Stomach smooth muscle (tissue), 2 donors: Measurements from ENCODE around the gene EFCAB13.
A peak's percentile ranks its signal among the peaks of the same experiment; 100 is the strongest.

Experiments
- H3K27ac ChIP-seq: one replicate; pipeline ENCODE4 v1.7.0; 2013; ENCODE audit warnings: mild to moderate bottlenecking, low read length, inconsistent platforms
- H3K27me3 ChIP-seq, 2 donors: one replicate each; pipeline ENCODE4 v1.7.0; 2013; ENCODE audit warnings: low read length in 2 of 2; ENCODE audit not compliant: insufficient read depth in 2 of 2, control insufficient read depth in 1 of 2
- H3K36me3 ChIP-seq, 2 donors: one replicate each; pipeline ENCODE4 v1.7.0; 2013; ENCODE audit warnings: low read length in 2 of 2; ENCODE audit not compliant: control insufficient read depth in 2 of 2, insufficient read depth in 2 of 2
- H3K4me1 ChIP-seq: one replicate; pipeline ENCODE4 v1.7.0; 2013; ENCODE audit warnings: low read length; ENCODE audit not compliant: control insufficient read depth, insufficient read depth
- H3K4me3 ChIP-seq, 2 donors: one replicate each; pipeline ENCODE4 v1.7.0; 2013; ENCODE audit warnings: low read length in 2 of 2
- H3K9ac ChIP-seq, 2 donors: one replicate each; pipeline ENCODE4 v1.7.0; 2013; ENCODE audit warnings: low read length in 2 of 2, mild to moderate bottlenecking in 1 of 2
- H3K9me3 ChIP-seq, 2 donors: one replicate each; pipeline ENCODE4 v1.7.0; 2013; ENCODE audit warnings: low read length in 2 of 2; ENCODE audit not compliant: control insufficient read depth in 2 of 2
- donor health status: healthy.
- donor health status: Pancreatic carcinoma.

Gene EFCAB13

GRCh38 chr17:47323382-47324223 is at the start of gene EFCAB13:
EFCAB13 (plus strand) TSS chr17:47323955; CDS start chr17:47328354, 4,399 bp downstream.
- no peaks in the 10 kb centered on the region for H3K4me1 ChIP-seq
- H3K27ac ChIP-seq, result peak within 1 kb of the TSS; percentile 64
- H3K4me3 ChIP-seq, result peak within 1 kb of the TSS; percentile 78 to 84
- H3K9ac ChIP-seq, result peak within 1 kb of the TSS; percentile 79 to 90
- no peaks in the 10 kb centered on the region for H3K27me3 ChIP-seq
- no peaks in the 10 kb centered on the region for H3K36me3 ChIP-seq
- H3K9me3 ChIP-seq, result no peaks in the 10 kb centered on the region

- Histone ChIP-seq H3K4me1 (peaks cover 59% of the 10 kb centered on the region), H3K36me3 (no peaks in the 10 kb centered on the region), H3K4me3 (no peak overlapping the region), H3K27ac (peak overlapping the region; percentile 98), H3K27me3 (no peaks in the 10 kb centered on the region), H3K9ac (peak overlapping the region; percentile 73 to 80), H3K9me3 (no peaks in the 10 kb centered on the region)
These were observed 49.3 kb upstream of the EFCAB13 start for GRCh38 chr17:47274319-47275069.

- Histone ChIP-seq H3K9me3 (no peaks in the 10 kb centered on the region), H3K27me3 (no peaks in the 10 kb centered on the region), H3K36me3 (no peaks in the 10 kb centered on the region), H3K4me3 (peak overlapping the region in 1 of 2 donors; percentile 52), H3K4me1 (peaks cover 67% of the 10 kb centered on the region), H3K9ac (peak overlapping the region; percentile 73 to 80), H3K27ac (peak overlapping the region; percentile 98)
These were observed 48.3 kb upstream of the EFCAB13 start for GRCh38 chr17:47275245-47275984.

GRCh38 chr17:47276444-47276843 is 47.3 kb upstream of the EFCAB13 start:
- H3K27ac ChIP-seq, result peak overlapping the region; percentile 98
- no peaks in the 10 kb centered on the region for H3K36me3 ChIP-seq
- no peaks in the 10 kb centered on the region for H3K27me3 ChIP-seq
- peaks cover 68% of the 10 kb centered on the region for H3K4me1 ChIP-seq
- no peaks in the 10 kb centered on the region for H3K9me3 ChIP-seq
- H3K9ac ChIP-seq, result peak overlapping the region; percentile 68 to 73
- H3K4me3 ChIP-seq, result no peak overlapping the region

- Histone ChIP-seq H3K27ac (peak overlapping the region; percentile 98), H3K27me3 (no peaks in the 10 kb centered on the region), H3K4me1 (peaks cover 68% of the 10 kb centered on the region), H3K9ac (peak overlapping the region; percentile 46 to 68), H3K9me3 (no peaks in the 10 kb centered on the region), H3K4me3 (peak overlapping the region; percentile 9 to 29), H3K36me3 (no peaks in the 10 kb centered on the region)
These were observed 46.9 kb upstream of the EFCAB13 start for GRCh38 chr17:47276868-47277267.

GRCh38 chr17:47277921-47278320 is 45.8 kb upstream of the EFCAB13 start:
- Histone ChIP-seq H3K4me3 (no peak overlapping the region), H3K9ac (no peak overlapping the region), H3K9me3 (no peaks in the 10 kb centered on the region), H3K36me3 (no peaks in the 10 kb centered on the region), H3K27me3 (no peaks in the 10 kb centered on the region), H3K4me1 (peaks cover 68% of the 10 kb centered on the region), H3K27ac (peak overlapping the region; percentile 98)

- Histone ChIP-seq H3K4me1 (peaks cover 65% of the 10 kb centered on the region), H3K9ac (peak overlapping the region in 1 of 2 donors; percentile 41), H3K36me3 (no peaks in the 10 kb centered on the region), H3K9me3 (no peaks in the 10 kb centered on the region), H3K27me3 (no peaks in the 10 kb centered on the region), H3K27ac (peak overlapping the region; percentile 98), H3K4me3 (no peak overlapping the region)
These were observed 45.2 kb upstream of the EFCAB13 start for GRCh38 chr17:47278561-47278960.

GRCh38 chr17:47279062-47279801 is 44.5 kb upstream of the EFCAB13 start:
- Histone ChIP-seq H3K9me3 (no peaks in the 10 kb centered on the region), H3K27ac (peak overlapping the region; percentile 98), H3K36me3 (no peaks in the 10 kb centered on the region), H3K4me3 (peak overlapping the region in 1 of 2 donors; percentile 29), H3K27me3 (no peaks in the 10 kb centered on the region), H3K4me1 (peaks cover 59% of the 10 kb centered on the region), H3K9ac (peak overlapping the region; percentile 50 to 72)

- H3K4me1 ChIP-seq, result peaks cover 49% of the 10 kb centered on the region
These were observed 43.5 kb upstream of the EFCAB13 start for GRCh38 chr17:47280072-47280811.

More at GRCh38 chr17:47280072-47280811, 43.5 kb upstream of the EFCAB13 start:
- H3K27ac ChIP-seq, result peak overlapping the region; percentile 98
- H3K4me3 ChIP-seq, result peak overlapping the region in 1 of 2 donors; percentile 29
- H3K36me3 ChIP-seq, result peaks cover 0 to 2% of the 10 kb centered on the region in 2 donors
- H3K9me3 ChIP-seq, result no peaks in the 10 kb centered on the region
- H3K9ac ChIP-seq, result peak overlapping the region; percentile 50 to 72
- H3K27me3 ChIP-seq, result no peaks in the 10 kb centered on the region
